Measurements from ENCODE around the gene SCAMP4. TPM values are rescaled to one million over a fixed set of nuclear protein-coding genes. Genes with fewer than 3 reads are reported as not detected.

SCAMP4 gene
- total RNA-seq, 2 donors from 2014 or later: 35.0 to 42.1 TPM

- peaks cover 0 to 24% of the 10 kb centered on the region in 2 donors for H3K4me1 ChIP-seq
- H3K27me3 ChIP-seq: no peaks in the 10 kb centered on the region
- DNase-seq (ENCODE audit: low spot score): no peak
- no peak overlapping the region for H3K27ac ChIP-seq
- peaks cover 11% of the 10 kb centered on the region for H3K36me3 ChIP-seq
- H3K9me3 ChIP-seq: no peaks in the 10 kb centered on the region
- H3K4me3 ChIP-seq: no peak overlapping the region
- no peak for TF ChIP-seq CTCF (IDR thresholded peaks at IDR 0.05)
Measured at GRCh38 chr19:1909761-1910080, 4.5 kb downstream of the SCAMP4 start.

GRCh38 chr19:1910177-1910576 is 5.0 kb downstream of the SCAMP4 start:
- no peak for TF ChIP-seq CTCF (IDR thresholded peaks at IDR 0.05)
- H3K9me3 ChIP-seq: no peaks in the 10 kb centered on the region
- peaks cover 0 to 24% of the 10 kb centered on the region in 2 donors for H3K4me1 ChIP-seq
- peaks cover 11% of the 10 kb centered on the region for H3K36me3 ChIP-seq
- no peak overlapping the region for H3K4me3 ChIP-seq
- no peak overlapping the region for H3K27ac ChIP-seq
- H3K27me3 ChIP-seq: no peaks in the 10 kb centered on the region
- no peak for DNase-seq (ENCODE audit: low spot score)

- no peak overlapping the region for H3K27ac ChIP-seq
- H3K27me3 ChIP-seq: no peaks in the 10 kb centered on the region
- H3K36me3 ChIP-seq: peaks cover 11% of the 10 kb centered on the region
- TF ChIP-seq CTCF (IDR thresholded peaks at IDR 0.05): no peak
- DNase-seq (ENCODE audit: low spot score): no peak
- H3K4me1 ChIP-seq: peaks cover 0 to 18% of the 10 kb centered on the region in 2 donors
- H3K9me3 ChIP-seq: no peaks in the 10 kb centered on the region
- H3K4me3 ChIP-seq: no peak overlapping the region
Measured at GRCh38 chr19:1911098-1911497, 5.9 kb downstream of the SCAMP4 start.

- no peak for DNase-seq (ENCODE audit: low spot score)
- Histone ChIP-seq H3K9me3 (no peaks in the 10 kb centered on the region), H3K36me3 (peaks cover 11% of the 10 kb centered on the region), H3K4me3 (no peak overlapping the region), H3K27ac (no peak overlapping the region), H3K4me1 (peaks cover 0 to 15% of the 10 kb centered on the region in 2 donors), H3K27me3 (no peaks in the 10 kb centered on the region)
- TF ChIP-seq CTCF (IDR thresholded peaks at IDR 0.05): no peak
Measured at GRCh38 chr19:1911995-1912394, 6.8 kb downstream of the SCAMP4 start.

GRCh38 chr19:1912760-1913505 is 7.7 kb downstream of the SCAMP4 start:
- TF ChIP-seq CTCF (IDR thresholded peaks at IDR 0.05): no peak
- H3K27me3 ChIP-seq: no peaks in the 10 kb centered on the region
- H3K4me1 ChIP-seq: peaks cover 0 to 10% of the 10 kb centered on the region in 2 donors
- peaks cover 17% of the 10 kb centered on the region for H3K36me3 ChIP-seq
- no peak overlapping the region for H3K4me3 ChIP-seq
- H3K27ac ChIP-seq: no peak overlapping the region
- no peaks in the 10 kb centered on the region for H3K9me3 ChIP-seq
- no peak for DNase-seq (ENCODE audit: low spot score)

All from right atrium auricular region (tissue), 2 donors.